Body of pancreas (tissue), 4 donors: ENCODE data around the gene GAPVD1. TPM values are rescaled to one million over a fixed set of nuclear protein-coding genes. Genes with fewer than 3 reads are reported as not detected.

Experiments used
- ATAC-seq: fragments of 150-250 bp; one replicate; pipeline ENCODE4 v1.9.1; 2016
- DNase-seq, 4 donors: peaks; one replicate each; pipeline ENCODE4 v3.0.0-alpha.2; 2019
- H3K27ac ChIP-seq, 4 donors: fragments of 200-600 bp; sonication (generic); 1 replicate in 3 of 4; 2 replicates in 1 of 4; pipeline versions ENCODE4 v1.5.1 to v1.6.1; 2016 to 2019; ENCODE audit warnings: mild to moderate bottlenecking in 1 of 4, mixed read lengths in 1 of 4, moderate library complexity in 1 of 4
- H3K27me3 ChIP-seq, 2 donors: fragments of 200-600 bp; sonication (generic); one replicate each; pipeline ENCODE4 v1.6.0; 2016; ENCODE audit warnings: mild to moderate bottlenecking in 1 of 2
- H3K36me3 ChIP-seq, 2 donors: fragments of 200-600 bp; sonication (generic); replicated peaks in 1 of 2; 2 replicates each; pipeline ENCODE4 v1.5.1; 2016; ENCODE audit warnings: low read depth in 2 of 2; ENCODE audit not compliant: insufficient read depth in 1 of 2
- H3K4me1 ChIP-seq: fragments of 200-600 bp; sonication (generic); one replicate; pipeline ENCODE4 v1.6.0; 2016
- H3K4me3 ChIP-seq, 2 donors: fragments of 200-600 bp; sonication (generic); 1 replicate in 1 of 2; 2 replicates in 1 of 2; pipeline ENCODE4 v1.5.1; 2016 to 2019
- H3K9me3 ChIP-seq, 3 donors: fragments of 200-600 bp; sonication (generic); 1 replicate in 2 of 3; 2 replicates in 1 of 3; pipeline ENCODE4 v1.5.1; 2016
- POLR2A ChIP-seq, 3 donors: fragments of 450-650 bp; IDR thresholded peaks; one replicate each; pipeline ENCODE4 v1.6.1; 2016; ENCODE audit warnings: antibody characterized with exemption in 3 of 3, mild to moderate bottlenecking in 2 of 3
- WGBS, 2 donors: methylation state at CpG; one replicate each; pipeline ENCODE4 v1.1.5; 2017; 5-methylcytosine and 5-hydroxymethylcytosine counted together
- intact Hi-C: fragments of 100-400 bp; cut with DNase I; formaldehyde crosslinking; loops from one replicate; pipeline ENCODE4 v1.15.1; 2023
- total RNA-seq, 2 donors: library from RNA; depleted of rRNA; stranded (reverse); fragments of >200 nt; gene quantifications; one replicate each; pipeline ENCODE4 v1.1.0, GENCODE V29; 2016
- TF ChIP-seq, protein P1 (sequence below), 7 experiments: fragments of 450-650 bp in 4 of 7; fragments of 200-600 bp in 3 of 7; sonication (generic) in 3 of 7; IDR thresholded peaks; one replicate each; pipeline ENCODE4 v1.5.1; 2016 to 2019; ENCODE audit warnings: antibody characterized with exemption in 7 of 7

GAPVD1 gene
- total RNA-seq, 2 donors from 2014 or later: 25.7 to 48.8 TPM

DNA sequence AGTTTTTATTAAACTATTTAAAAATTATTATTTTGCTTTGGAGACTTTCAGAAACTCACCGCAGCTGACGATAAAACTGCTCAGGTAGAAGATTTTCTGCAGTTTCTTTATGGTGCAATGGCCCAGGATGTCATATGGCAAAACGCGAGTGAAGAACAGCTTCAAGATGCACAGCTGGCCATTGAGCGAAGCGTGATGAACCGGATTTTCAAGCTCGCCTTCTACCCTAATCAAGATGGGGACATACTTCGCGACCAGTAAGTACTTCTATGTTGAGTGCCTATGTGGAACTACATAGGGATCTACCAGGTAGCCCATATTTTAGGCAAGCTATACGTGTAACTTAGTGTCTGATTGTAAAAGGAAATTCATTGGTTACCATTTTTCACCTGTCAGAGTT lies 94.0 kb downstream of the GAPVD1 start:
- Histone ChIP-seq H3K9me3 (no peaks in the 10 kb centered on the region), H3K4me1 (no peaks in the 10 kb centered on the region), H3K4me3 (no peak overlapping the region), H3K27me3 (no peaks in the 10 kb centered on the region), H3K27ac (no peak overlapping the region), H3K36me3 (peaks cover 5 to 29% of the 10 kb centered on the region in 2 donors)
- TF ChIP-seq, protein P1, sequence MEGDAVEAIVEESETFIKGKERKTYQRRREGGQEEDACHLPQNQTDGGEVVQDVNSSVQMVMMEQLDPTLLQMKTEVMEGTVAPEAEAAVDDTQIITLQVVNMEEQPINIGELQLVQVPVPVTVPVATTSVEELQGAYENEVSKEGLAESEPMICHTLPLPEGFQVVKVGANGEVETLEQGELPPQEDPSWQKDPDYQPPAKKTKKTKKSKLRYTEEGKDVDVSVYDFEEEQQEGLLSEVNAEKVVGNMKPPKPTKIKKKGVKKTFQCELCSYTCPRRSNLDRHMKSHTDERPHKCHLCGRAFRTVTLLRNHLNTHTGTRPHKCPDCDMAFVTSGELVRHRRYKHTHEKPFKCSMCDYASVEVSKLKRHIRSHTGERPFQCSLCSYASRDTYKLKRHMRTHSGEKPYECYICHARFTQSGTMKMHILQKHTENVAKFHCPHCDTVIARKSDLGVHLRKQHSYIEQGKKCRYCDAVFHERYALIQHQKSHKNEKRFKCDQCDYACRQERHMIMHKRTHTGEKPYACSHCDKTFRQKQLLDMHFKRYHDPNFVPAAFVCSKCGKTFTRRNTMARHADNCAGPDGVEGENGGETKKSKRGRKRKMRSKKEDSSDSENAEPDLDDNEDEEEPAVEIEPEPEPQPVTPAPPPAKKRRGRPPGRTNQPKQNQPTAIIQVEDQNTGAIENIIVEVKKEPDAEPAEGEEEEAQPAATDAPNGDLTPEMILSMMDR (IDR thresholded peaks at IDR 0.05): no peak
- TF ChIP-seq POLR2A (IDR thresholded peaks at IDR 0.05): no peak
- DNase-seq: no peak
- no peak for ATAC-seq
- intact Hi-C loops: no loop called here
- WGBS, 2 donors: 92 to 93% methylated on average over 11 of the region's 11 CpGs

DNA sequence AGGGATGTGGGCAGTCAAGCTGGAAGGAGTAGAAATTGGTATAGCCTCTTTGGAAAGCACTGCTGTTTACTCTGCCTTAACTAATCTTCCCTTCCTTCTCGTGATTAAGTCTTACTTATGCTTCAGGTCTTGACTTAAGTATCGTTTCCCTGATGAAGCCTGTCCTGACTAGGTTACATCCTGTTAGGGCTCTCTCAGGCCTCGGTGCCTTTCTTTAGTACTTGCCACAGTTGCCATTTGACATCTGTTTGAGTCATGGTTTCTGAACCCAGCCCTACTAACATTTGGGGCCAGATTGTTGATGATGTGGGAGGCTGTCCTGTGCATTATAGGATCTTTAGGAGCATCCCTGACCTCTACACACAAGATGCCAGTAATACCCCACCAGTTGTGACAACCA lies 94.4 kb downstream of the GAPVD1 start:
- peaks cover 3 to 27% of the 10 kb centered on the region in 2 donors for H3K36me3 ChIP-seq

DNA sequence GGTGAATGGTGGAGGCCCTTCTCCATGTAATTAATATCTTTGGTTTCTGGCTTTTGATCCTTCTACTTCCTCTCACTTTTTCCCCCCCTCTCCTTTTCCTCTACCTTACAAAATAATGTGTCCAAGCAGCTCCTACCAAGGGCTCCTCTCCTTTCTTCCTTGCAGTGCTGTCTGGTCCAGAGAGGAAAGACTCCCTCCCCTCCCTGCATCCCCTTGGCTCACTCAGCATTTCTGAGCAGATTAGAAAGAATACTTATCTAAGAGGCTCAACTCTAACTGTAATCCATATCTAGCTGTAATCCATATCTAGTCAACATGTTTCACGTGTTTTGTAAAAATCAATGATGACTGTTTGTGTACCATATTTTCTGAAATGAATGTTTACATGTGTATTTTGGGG lies 97.4 kb downstream of the GAPVD1 start:
- WGBS, 2 donors: 43 to 44% methylated on average over 1 of the region's 1 CpG
- Histone ChIP-seq H3K27me3 (no peaks in the 10 kb centered on the region), H3K4me1 (no peaks in the 10 kb centered on the region), H3K36me3 (peaks cover 0 to 27% of the 10 kb centered on the region in 2 donors), H3K9me3 (no peaks in the 10 kb centered on the region), H3K27ac (no peak overlapping the region), H3K4me3 (no peak overlapping the region)
- TF ChIP-seq, protein P1 (IDR thresholded peaks at IDR 0.05): no peak
- TF ChIP-seq POLR2A (IDR thresholded peaks at IDR 0.05): no peak
- ATAC-seq: no peak
- no peak for DNase-seq
- intact Hi-C loops: no loop called here

More for the DNA sequence above, 94.4 kb downstream of the GAPVD1 start:
- Histone ChIP-seq H3K4me1 (no peaks in the 10 kb centered on the region), H3K27me3 (no peaks in the 10 kb centered on the region), H3K9me3 (no peaks in the 10 kb centered on the region), H3K27ac (no peak overlapping the region), H3K4me3 (no peak overlapping the region)
- no peak for ATAC-seq
- intact Hi-C loops: no loop called here
- WGBS, 2 donors: 73 to 77% methylated on average over 3 of the region's 3 CpGs
- TF ChIP-seq, protein P1 (IDR thresholded peaks at IDR 0.05): no peak
- no peak for TF ChIP-seq POLR2A (IDR thresholded peaks at IDR 0.05)
- no peak for DNase-seq

DNA sequence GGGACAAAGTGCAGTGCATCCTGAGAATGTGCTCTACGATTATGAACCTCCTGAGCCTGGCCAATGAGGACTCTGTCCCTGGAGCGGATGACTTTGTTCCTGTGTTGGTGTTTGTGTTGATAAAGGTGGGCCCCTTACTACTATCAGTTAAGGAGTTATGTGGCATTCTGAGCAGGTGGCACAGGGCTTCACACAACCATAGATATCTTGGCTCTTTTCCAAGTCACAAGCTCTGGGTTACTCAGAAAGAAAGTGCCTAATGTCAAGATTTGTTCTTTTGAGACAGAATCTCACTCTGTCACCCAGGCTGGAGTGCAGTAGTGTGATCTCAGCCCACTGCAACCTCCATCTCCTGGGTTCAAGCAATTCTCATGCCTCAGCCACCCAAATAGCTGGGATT lies 99.0 kb downstream of the GAPVD1 start:
- DNase-seq: no peak
- no peak overlapping the region for H3K27ac ChIP-seq
- 61 to 85% methylated on average over 2 of the region's 2 CpGs for WGBS, 2 donors
- TF ChIP-seq, protein P1 (IDR thresholded peaks at IDR 0.05): no peak
- no peak for TF ChIP-seq POLR2A (IDR thresholded peaks at IDR 0.05)
- H3K9me3 ChIP-seq: no peaks in the 10 kb centered on the region
- no peak overlapping the region for H3K4me3 ChIP-seq
- peaks cover 0 to 26% of the 10 kb centered on the region in 2 donors for H3K36me3 ChIP-seq
- H3K27me3 ChIP-seq: no peaks in the 10 kb centered on the region
- no peak for ATAC-seq
- intact Hi-C loops: no loop called here
- H3K4me1 ChIP-seq: no peaks in the 10 kb centered on the region

DNA sequence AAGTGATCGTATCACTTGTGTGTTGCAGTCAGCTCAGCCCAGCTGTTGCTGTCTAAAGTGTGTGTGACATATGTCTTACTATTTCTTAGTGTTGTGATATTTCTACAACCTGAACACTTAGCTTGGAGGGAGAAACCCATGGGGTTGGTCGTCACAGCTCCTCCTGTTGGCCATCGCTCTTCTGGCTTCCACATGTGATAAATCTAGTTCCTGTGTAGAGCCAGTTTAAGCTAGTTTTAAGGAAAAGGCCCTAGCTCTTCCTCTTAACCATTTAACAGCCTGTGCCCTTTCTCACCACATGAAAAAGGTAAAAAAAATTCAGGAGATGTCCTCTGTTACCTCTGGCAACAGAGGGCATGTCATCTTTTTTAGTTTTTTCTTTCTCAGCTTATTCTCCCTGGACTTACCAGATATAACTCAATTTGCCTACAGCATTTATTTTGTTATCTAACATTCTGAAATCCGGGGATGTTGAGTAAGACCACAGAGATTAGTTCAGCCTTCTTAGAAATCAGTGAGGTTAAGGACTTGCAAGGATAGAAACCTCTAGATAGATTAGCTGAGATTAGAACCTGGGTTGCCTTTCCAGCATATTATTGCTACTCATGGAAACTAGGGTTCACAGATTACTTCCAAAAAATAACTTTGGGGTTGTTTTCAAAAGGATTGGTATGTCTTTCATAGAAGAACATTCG lies 100.4 kb downstream of the GAPVD1 start:
- intact Hi-C loops: no loop called here
- Histone ChIP-seq H3K27ac (no peak overlapping the region), H3K4me1 (no peaks in the 10 kb centered on the region), H3K36me3 (peaks cover 0 to 15% of the 10 kb centered on the region in 2 donors), H3K9me3 (no peaks in the 10 kb centered on the region), H3K4me3 (no peak overlapping the region), H3K27me3 (no peaks in the 10 kb centered on the region)
- TF ChIP-seq, protein P1 (IDR thresholded peaks at IDR 0.05): peak in 1 of 7 experiments; percentile 10
- TF ChIP-seq POLR2A (IDR thresholded peaks at IDR 0.05): no peak
- no peak for DNase-seq
- WGBS, 2 donors: 66 to 72% methylated on average over 5 of the region's 5 CpGs
- ATAC-seq: no peak
